Measurements from ENCODE around the gene UBE2I.

DNA sequence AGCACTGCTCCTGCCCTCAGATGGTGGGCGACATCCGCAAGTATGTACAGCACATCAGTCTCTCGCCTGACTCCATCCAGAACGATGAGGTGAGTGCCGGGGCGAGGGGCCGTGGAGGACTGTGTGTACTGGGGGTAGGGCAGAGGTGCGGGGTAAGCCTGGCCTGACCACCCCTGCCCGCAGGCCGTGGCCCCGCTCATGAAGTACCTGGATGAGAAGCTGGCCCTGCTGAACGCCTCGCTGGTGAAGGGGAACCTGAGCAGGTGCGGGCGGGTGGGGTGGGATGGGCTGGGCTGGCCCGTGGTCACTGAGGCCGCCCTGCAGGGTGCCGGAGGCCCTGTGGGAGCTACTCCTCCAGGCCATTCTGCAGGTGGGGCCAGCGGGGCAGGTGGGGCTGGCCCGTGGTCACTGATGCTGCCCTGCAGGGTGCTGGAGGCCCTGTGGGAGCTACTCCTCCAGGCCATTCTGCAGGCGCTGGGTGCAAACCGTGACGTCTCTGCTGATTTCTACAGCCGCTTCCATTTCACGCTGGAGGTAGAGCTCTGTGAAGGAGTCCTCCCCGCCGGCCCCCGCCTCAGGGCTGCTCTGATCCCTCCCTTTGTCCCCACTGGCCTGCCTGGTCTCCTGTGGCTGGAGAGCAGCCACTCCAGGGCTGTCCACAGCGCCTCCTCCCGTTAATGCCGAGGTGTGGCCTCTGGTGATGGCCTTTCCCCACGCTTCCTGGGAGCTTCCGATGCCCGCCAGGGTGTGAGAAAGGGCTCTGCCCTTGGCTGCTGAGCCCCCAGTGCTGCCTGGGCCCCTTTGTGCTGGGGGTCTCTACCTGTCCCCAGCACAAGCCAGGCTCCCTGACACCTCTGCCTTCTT lies 37.2 kb downstream of the UBE2I start:
- TF ChIP-seq POLR2AphosphoS5 (IDR thresholded peaks at IDR 0.05; ENCODE audit: borderline replicate concordance, low read depth, low read length) (no peak), EZH2 (IDR thresholded peaks at IDR 0.05) (no peak), FOXP2 (optimal IDR thresholded peaks at IDR 0.05; ENCODE audit: control extremely low read depth, extremely low read length, insufficient read depth) (no peak)

Measured in SK-N-MC (cell line).